ENCODE measurements around the gene TMEM259. TPM values are rescaled to one million over a fixed set of nuclear protein-coding genes. Genes with fewer than 3 reads are reported as not detected.

Gene TMEM259
- total and polyA plus RNA-seq, 2 donors (not counting 1 experiment from before 2014, with no cell fraction given): 373 to 607 TPM

DNA sequence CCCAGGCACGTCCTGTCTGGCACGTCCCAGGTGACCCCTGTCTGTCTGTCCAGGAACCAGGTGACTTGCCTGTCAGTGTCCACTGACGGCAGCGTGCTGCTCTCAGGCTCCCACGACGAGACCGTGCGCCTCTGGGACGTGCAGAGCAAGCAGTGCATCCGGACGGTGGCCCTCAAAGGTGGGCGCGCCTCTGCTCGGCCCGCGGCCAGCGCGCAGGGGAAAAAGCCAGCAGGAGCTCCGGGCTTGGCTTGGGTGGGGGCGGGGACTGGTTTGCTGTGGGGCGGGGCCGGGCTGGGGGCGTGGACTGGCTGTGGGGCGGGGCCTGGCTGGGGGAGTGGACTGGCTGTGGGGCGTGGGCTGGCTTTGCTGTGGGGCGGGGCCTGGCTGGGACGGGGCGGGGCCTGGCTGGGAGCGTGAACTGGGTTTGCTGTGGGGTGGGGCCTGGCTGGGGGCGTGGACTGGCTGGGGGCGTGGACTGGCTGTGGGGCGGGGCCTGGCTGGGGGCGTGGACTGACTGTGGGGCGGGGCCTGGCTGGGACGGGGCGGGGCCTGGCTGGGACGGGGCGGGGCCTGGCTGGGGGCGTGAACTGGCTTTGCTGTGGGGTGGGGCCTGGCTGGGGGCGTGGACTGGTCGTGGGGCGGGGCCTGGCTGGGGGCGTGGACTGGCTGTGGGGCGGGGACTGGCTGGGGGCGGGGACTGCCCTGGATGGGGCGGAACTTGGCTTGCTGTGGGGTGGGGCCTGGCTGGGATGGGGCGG, 29.6 kb downstream of the TMEM259 start:
- Histone ChIP-seq H3K79me2 (ENCODE audit: control insufficient read depth, insufficient read depth, low read length) (peaks cover 15% of the 10 kb centered on the region), H4K20me1 (ENCODE audit: control insufficient read depth, insufficient read depth, low read length, poor library complexity, severe bottlenecking) (peaks cover 14% of the 10 kb centered on the region), H3K4me1 (ENCODE audit: control insufficient read depth in 2 of 2, insufficient read depth in 2 of 2, low read length in 2 of 2) (peaks cover 6% of the 10 kb centered on the region in 2 donors), H3K9me3 (ENCODE audit: control extremely low read depth in 1 of 3, control insufficient read depth in 2 of 3, insufficient read depth in 1 of 3, low read length in 2 of 3) (no peaks in the 10 kb centered on the region), H3K27me3 (replicated peaks in 1 of 4; ENCODE audit: control extremely low read depth in 1 of 4, control insufficient read depth in 3 of 4, insufficient read depth in 4 of 4, low read length in 3 of 4) (peaks cover 0 to 8% (median 3%) of the 10 kb centered on the region in 4 experiments), H3K4me3 (ENCODE audit: control extremely low read depth in 1 of 5, extremely low read depth in 1 of 5, insufficient read depth in 1 of 5, low read depth in 2 of 5, low read length in 4 of 5) (no peak overlapping the region), H3K9ac (ENCODE audit: low read length) (no peak overlapping the region), H3K36me3 (replicated peaks in 1 of 2; ENCODE audit: control extremely low read depth in 1 of 2, control insufficient read depth in 1 of 2, extremely low read depth in 1 of 2, insufficient read depth in 2 of 2, low read length in 1 of 2) (peaks cover 0 to 30% of the 10 kb centered on the region in 2 experiments), H2AFZ (ENCODE audit: insufficient read depth, low read depth, low read length, poor library complexity, severe bottlenecking) (no peak overlapping the region), H3K27ac (ENCODE audit: low read length in 2 of 2) (no peak overlapping the region), H3K4me2 (replicated peaks; ENCODE audit: low read depth, low read length, poor library complexity, severe bottlenecking) (no peak overlapping the region)
- H3K9me3 Mint-ChIP-seq (ENCODE audit: insufficient read depth): no peaks in the 10 kb centered on the region
- TF ChIP-seq EZH2 (IDR thresholded peaks at IDR 0.05; ENCODE audit: borderline replicate concordance, insufficient read depth, low read depth, low read length, poor library complexity, severe bottlenecking): no peak
- TF ChIP-seq, protein P1, sequence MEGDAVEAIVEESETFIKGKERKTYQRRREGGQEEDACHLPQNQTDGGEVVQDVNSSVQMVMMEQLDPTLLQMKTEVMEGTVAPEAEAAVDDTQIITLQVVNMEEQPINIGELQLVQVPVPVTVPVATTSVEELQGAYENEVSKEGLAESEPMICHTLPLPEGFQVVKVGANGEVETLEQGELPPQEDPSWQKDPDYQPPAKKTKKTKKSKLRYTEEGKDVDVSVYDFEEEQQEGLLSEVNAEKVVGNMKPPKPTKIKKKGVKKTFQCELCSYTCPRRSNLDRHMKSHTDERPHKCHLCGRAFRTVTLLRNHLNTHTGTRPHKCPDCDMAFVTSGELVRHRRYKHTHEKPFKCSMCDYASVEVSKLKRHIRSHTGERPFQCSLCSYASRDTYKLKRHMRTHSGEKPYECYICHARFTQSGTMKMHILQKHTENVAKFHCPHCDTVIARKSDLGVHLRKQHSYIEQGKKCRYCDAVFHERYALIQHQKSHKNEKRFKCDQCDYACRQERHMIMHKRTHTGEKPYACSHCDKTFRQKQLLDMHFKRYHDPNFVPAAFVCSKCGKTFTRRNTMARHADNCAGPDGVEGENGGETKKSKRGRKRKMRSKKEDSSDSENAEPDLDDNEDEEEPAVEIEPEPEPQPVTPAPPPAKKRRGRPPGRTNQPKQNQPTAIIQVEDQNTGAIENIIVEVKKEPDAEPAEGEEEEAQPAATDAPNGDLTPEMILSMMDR (IDR thresholded peaks at IDR 0.05): no peak
- CTCF ChIA-PET: no interaction called here
- peaks cover under 1% of the 10 kb centered on the region for H3K27me3 Mint-ChIP-seq
- H3K4me1 Mint-ChIP-seq: peaks cover 4% of the 10 kb centered on the region
- WGBS (ENCODE audit: insufficient coverage): 93% methylated on average over 30 of the region's 47 CpGs
- H3K4me3 Mint-ChIP-seq: no peak overlapping the region
- POLR2A ChIA-PET: no interaction called here
- intact Hi-C loops (cut with micrococcal nuclease): no loop called here
- ATAC-seq (ENCODE audit: low read depth) (peak; percentile 60), DNase-seq (no peak)
- no peak overlapping the region for H3K27ac Mint-ChIP-seq

DNA sequence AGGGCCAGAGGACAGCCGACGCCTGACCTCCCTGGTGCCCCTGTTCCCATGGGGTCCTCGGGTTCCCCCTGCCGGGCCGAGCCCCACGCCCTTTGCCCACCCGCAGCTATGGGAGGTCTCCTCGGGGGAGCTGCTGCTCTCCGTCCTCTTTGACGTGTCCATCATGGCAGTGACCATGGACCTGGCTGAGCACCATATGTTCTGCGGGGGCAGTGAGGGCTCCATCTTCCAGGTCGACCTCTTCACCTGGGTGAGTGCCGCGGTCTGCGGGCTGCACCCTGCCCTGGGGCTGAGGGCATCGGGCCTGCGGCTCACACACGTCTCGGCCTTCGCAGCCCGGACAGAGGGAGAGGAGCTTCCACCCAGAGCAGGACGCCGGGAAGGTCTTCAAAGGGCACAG, 30.2 kb downstream of the TMEM259 start:
- POLR2A ChIA-PET: no interaction called here
- no peak overlapping the region for H3K27ac Mint-ChIP-seq
- DNase-seq (no peak), ATAC-seq (ENCODE audit: low read depth) (no peak)
- H3K4me3 Mint-ChIP-seq: no peak overlapping the region
- intact Hi-C loops (cut with micrococcal nuclease): no loop called here
- CTCF ChIA-PET: interaction anchor here (0.8 kb wide), 1 partner anchor 9 kb away, joined by 3 read pairs; no protein-coding TSS in a partner anchor
- TF ChIP-seq, protein P1 (IDR thresholded peaks at IDR 0.05): no peak
- TF ChIP-seq EZH2 (IDR thresholded peaks at IDR 0.05; ENCODE audit: borderline replicate concordance, insufficient read depth, low read depth, low read length, poor library complexity, severe bottlenecking): no peak
- no peak overlapping the region for H3K27ac ChIP-seq (ENCODE audit: low read length in 2 of 2)
- WGBS (ENCODE audit: insufficient coverage): 98% methylated on average over 23 of the region's 23 CpGs
- H3K4me1 ChIP-seq (ENCODE audit: control insufficient read depth in 2 of 2, insufficient read depth in 2 of 2, low read length in 2 of 2): peaks cover 0 to under 1% of the 10 kb centered on the region in 2 donors
- no peak overlapping the region for H3K9ac ChIP-seq (ENCODE audit: low read length)
- peaks cover 0 to 30% of the 10 kb centered on the region in 2 experiments for H3K36me3 ChIP-seq (replicated peaks in 1 of 2; ENCODE audit: control extremely low read depth in 1 of 2, control insufficient read depth in 1 of 2, extremely low read depth in 1 of 2, insufficient read depth in 2 of 2, low read length in 1 of 2)
- no peaks in the 10 kb centered on the region for H3K9me3 Mint-ChIP-seq (ENCODE audit: insufficient read depth)
- no peak overlapping the region for H3K4me3 ChIP-seq (ENCODE audit: control extremely low read depth in 1 of 5, extremely low read depth in 1 of 5, insufficient read depth in 1 of 5, low read depth in 2 of 5, low read length in 4 of 5)
- H3K9me3 ChIP-seq (ENCODE audit: control extremely low read depth in 1 of 3, control insufficient read depth in 2 of 3, insufficient read depth in 1 of 3, low read length in 2 of 3): no peaks in the 10 kb centered on the region
- H3K4me2 ChIP-seq (replicated peaks; ENCODE audit: low read depth, low read length, poor library complexity, severe bottlenecking): no peak overlapping the region
- H3K79me2 ChIP-seq (ENCODE audit: control insufficient read depth, insufficient read depth, low read length): peaks cover 15% of the 10 kb centered on the region
- peaks cover 9% of the 10 kb centered on the region for H4K20me1 ChIP-seq (ENCODE audit: control insufficient read depth, insufficient read depth, low read length, poor library complexity, severe bottlenecking)
- no peaks in the 10 kb centered on the region for H3K27me3 Mint-ChIP-seq
- H2AFZ ChIP-seq (ENCODE audit: insufficient read depth, low read depth, low read length, poor library complexity, severe bottlenecking): no peak overlapping the region
- peaks cover 0 to 2% (median under 1%) of the 10 kb centered on the region in 4 experiments for H3K27me3 ChIP-seq (replicated peaks in 1 of 4; ENCODE audit: control extremely low read depth in 1 of 4, control insufficient read depth in 3 of 4, insufficient read depth in 4 of 4, low read length in 3 of 4)
- peaks cover 3% of the 10 kb centered on the region for H3K4me1 Mint-ChIP-seq
